CD4-positive, alpha-beta T cell (primary cell): ENCODE results near the gene SENP3. TPM values are rescaled to one million over a fixed set of nuclear protein-coding genes. Genes with fewer than 3 reads are reported as not detected.

Experiments used
- ATAC-seq: fragments of 200-7000 bp; cut with Tn5 transposase; one replicate; pipeline ENCODE4 v1.10.0; 2022; ENCODE audit warnings: mild to moderate bottlenecking; ENCODE audit not compliant: poor library complexity
- CTCF ChIA-PET: fragments of 350-600 bp; sonication (Branson Sonifier 250); formaldehyde crosslinking; loops from one replicate; lab custom pipeline; 2021; ENCODE audit warnings: antibody characterized with exemption, inconsistent platforms; lab: Charles Lee
- POLR2A ChIA-PET: fragments of 350-600 bp; sonication (Branson Sonifier 250); formaldehyde crosslinking; loops from one replicate; lab custom pipeline; 2021; ENCODE audit warnings: antibody characterized with exemption, inconsistent platforms; lab: Charles Lee
- DNase-seq, 14 experiments: peaks; one replicate each; pipeline ENCODE4 v3.0.0-alpha.2; 2013 to 2020; ENCODE audit warnings: mixed read lengths in 2 of 14
- H3K27ac ChIP-seq, 2 donors: one replicate each; pipeline versions ENCODE4 v1.5.1 to v1.7.0; 2013; ENCODE audit warnings: low read length in 2 of 2, low read depth in 1 of 2, mild to moderate bottlenecking in 1 of 2
- H3K27me3 ChIP-seq, 2 experiments: 1 replicate in 1 of 2; 2 replicates in 1 of 2; pipeline versions ENCODE4 v1.6.1 to v1.7.0; 2013; ENCODE audit warnings: low read length in 2 of 2, control low read depth in 1 of 2, mild to moderate bottlenecking in 1 of 2, moderate library complexity in 1 of 2; ENCODE audit not compliant: insufficient read depth in 2 of 2, control insufficient read depth in 1 of 2
- H3K36me3 ChIP-seq: one replicate; pipeline ENCODE4 v1.6.1; 2013; ENCODE audit warnings: low read length, control low read depth; ENCODE audit not compliant: insufficient read depth
- H3K4me1 ChIP-seq: one replicate; pipeline ENCODE4 v1.6.1; 2013; ENCODE audit warnings: low read length, control low read depth; ENCODE audit not compliant: insufficient read depth
- H3K4me3 ChIP-seq: one replicate; pipeline ENCODE4 v1.5.1; 2013; ENCODE audit warnings: mild to moderate bottlenecking, low read length, moderate library complexity
- H3K9me3 ChIP-seq, 2 experiments: 1 replicate in 1 of 2; 2 replicates in 1 of 2; pipeline versions ENCODE4 v1.6.1 to v1.7.0; 2013; ENCODE audit warnings: low read length in 2 of 2, mild to moderate bottlenecking in 2 of 2, control low read depth in 1 of 2, moderate library complexity in 1 of 2; ENCODE audit not compliant: control insufficient read depth in 1 of 2, insufficient read depth in 1 of 2
- H3K27ac Mint-ChIP-seq: one replicate; pipeline ENCODE4 v1.8.0; 2020; ENCODE audit warnings: mixed read lengths
- H3K27me3 Mint-ChIP-seq: one replicate; pipeline ENCODE4 v1.8.0; 2021; ENCODE audit warnings: mixed read lengths
- H3K36me3 Mint-ChIP-seq: one replicate; pipeline ENCODE4 v1.8.0; 2021; ENCODE audit warnings: low read depth, mixed read lengths
- H3K4me1 Mint-ChIP-seq: one replicate; pipeline ENCODE4 v1.8.0; 2021; ENCODE audit warnings: low read depth, mixed read lengths
- H3K4me3 Mint-ChIP-seq: one replicate; pipeline ENCODE4 v1.8.0; 2020; ENCODE audit warnings: mild to moderate bottlenecking, mixed read lengths
- H3K9me3 Mint-ChIP-seq: one replicate; pipeline ENCODE4 v1.8.0; 2020; ENCODE audit warnings: mixed read lengths
- CTCF ChIP-seq: fragments of 200-600 bp; IDR thresholded peaks from one replicate; pipeline ENCODE4 v1.8.0; 2022; ENCODE audit warnings: antibody characterized with exemption, mild to moderate bottlenecking
- intact Hi-C, 2 experiments: fragments of 100-400 bp; cut with DNase I in 1 of 2; cut with micrococcal nuclease in 1 of 2; formaldehyde crosslinking; loops; one replicate each; pipeline versions ENCODE4 v1.15.1 to v1.9.0; 2023 to 2025; cut with DNase I, micrococcal nuclease
- total RNA-seq, 174 experiments: library from RNA in 2 of 174; stranded (reverse) in 2 of 174; gene quantifications; one replicate each; pipeline ENCODE4 v1.2.3 and lab custom pipeline; 2021 to 2026

Gene SENP3
- total RNA-seq, 2 experiments from 2014 or later, result 27.7 to 28.9 TPM

GRCh38 chr17:7561028-7561575 is 617 bp upstream of the SENP3 start:
- Mint-ChIP-seq H3K4me1 (peaks cover 40% of the 10 kb centered on the region), H3K36me3 (peaks cover 46% of the 10 kb centered on the region), H3K4me3 (peak overlapping the region; percentile 95), H3K27me3 (no peaks in the 10 kb centered on the region), H3K27ac (peak overlapping the region; percentile 93), H3K9me3 (no peaks in the 10 kb centered on the region)
- no peaks in the 10 kb centered on the region for H3K9me3 ChIP-seq
- peaks cover 66% of the 10 kb centered on the region for H3K4me1 ChIP-seq
- peak overlapping the region; percentile 91 for H3K4me3 ChIP-seq
- peaks cover 35% of the 10 kb centered on the region for H3K36me3 ChIP-seq
- ChIA-PET CTCF (interaction anchor here (0.7 to 2.9 kb wide), 30 partner anchors 9 to 322 kb away, joined by 3 to 48 read pairs (median 6); partner anchors contain the start of genes ACAP1, CD68, FXR2 and MPDU1), POLR2A (interaction anchor here (0.6 to 4.8 kb wide), 31 partner anchors 8 to 327 kb away, joined by 3 to 51 read pairs (median 5); partner anchors contain the start of genes ACAP1, DVL2, FXR2 and MPDU1)
- peak overlapping the region; percentile 88 to 96 for H3K27ac ChIP-seq
- DNase-seq (peak; percentile 62 to 89 (median 77)), ATAC-seq (peak; percentile 62)
- intact Hi-C loops, result loop anchor here (1.0 to 5.0 kb wide), 7 partner anchors 11 to 309 kb away; partner anchors contain the start of genes CTDNEP1 (in 1 of the 2), ELP5 (in 1 of the 2), POLR2A (in 1 of the 2) and TMEM102 (in 1 of the 2)
- H3K27me3 ChIP-seq, result no peaks in the 10 kb centered on the region
- peak; percentile 89 for TF ChIP-seq CTCF

GRCh38 chr17:7562208-7562605 is 488 bp downstream of the SENP3 start:
- Mint-ChIP-seq H3K27ac (peak overlapping the region; percentile 93), H3K4me3 (peak overlapping the region; percentile 91), H3K9me3 (no peaks in the 10 kb centered on the region), H3K27me3 (no peaks in the 10 kb centered on the region), H3K36me3 (peaks cover 47% of the 10 kb centered on the region), H3K4me1 (peaks cover 34% of the 10 kb centered on the region)
- H3K4me1 ChIP-seq, result peaks cover 63% of the 10 kb centered on the region
- no peaks in the 10 kb centered on the region for H3K27me3 ChIP-seq
- intact Hi-C loops, result loop anchor here in 1 of 2 experiments (5.0 kb wide), 1 partner anchor 310 kb away; the partner anchor contains the start of genes CTDNEP1 and ELP5
- no peak for ATAC-seq
- DNase-seq, result no peak
- ChIA-PET POLR2A (interaction anchor here (1.6 to 4.8 kb wide), 9 partner anchors 12 to 126 kb away, joined by 3 to 51 read pairs (median 17); partner anchors contain the start of genes FXR2, MPDU1, SAT2 and TMEM102), CTCF (interaction anchor here (2.3 to 2.9 kb wide), 6 partner anchors 27 to 206 kb away, joined by 13 to 48 read pairs (median 16); partner anchors contain the start of genes TMEM102, TP53 and WRAP53)
- H3K9me3 ChIP-seq, result no peaks in the 10 kb centered on the region
- H3K4me3 ChIP-seq, result peak overlapping the region; percentile 91
- H3K27ac ChIP-seq, result peak overlapping the region; percentile 78 to 88
- no peak for TF ChIP-seq CTCF
- H3K36me3 ChIP-seq, result peaks cover 40% of the 10 kb centered on the region

- ChIA-PET CTCF (no interaction called here), POLR2A (interaction anchor here (4.8 kb wide), 2 partner anchors 11 to 124 kb away, joined by 47 to 51 read pairs; partner anchors contain the start of genes TP53 and WRAP53)
- no peak for TF ChIP-seq CTCF
- peaks cover 56% of the 10 kb centered on the region for H3K36me3 Mint-ChIP-seq
- Histone ChIP-seq H3K4me1 (peaks cover 53% of the 10 kb centered on the region), H3K9me3 (no peaks in the 10 kb centered on the region), H3K27me3 (no peaks in the 10 kb centered on the region), H3K36me3 (peaks cover 46% of the 10 kb centered on the region), H3K4me3 (no peak overlapping the region), H3K27ac (no peak overlapping the region)
- no peak for ATAC-seq
- peak overlapping the region; percentile 91 for H3K4me3 Mint-ChIP-seq
- H3K4me1 Mint-ChIP-seq, result peaks cover 33% of the 10 kb centered on the region
- H3K9me3 Mint-ChIP-seq, result no peaks in the 10 kb centered on the region
- H3K27ac Mint-ChIP-seq, result peak overlapping the region; percentile 93
- intact Hi-C loops, result loop anchor here in 1 of 2 experiments (5.0 kb wide), 1 partner anchor 311 kb away; the partner anchor contains the start of genes CTDNEP1 and ELP5
- H3K27me3 Mint-ChIP-seq, result no peaks in the 10 kb centered on the region
- no peak for DNase-seq
These were observed 1.6 kb downstream of the SENP3 start for GRCh38 chr17:7563115-7563869.
